Measurements from ENCODE around the gene TMUB1.

Gene TMUB1

GRCh38 chr7:151059367-151060112 is 23.8 kb downstream of the TMUB1 start, which contains the start of gene SLC4A2:
Gene SLC4A2 (plus strand): TSS chr7:151059589. CDS start chr7:151061988, 2,399 bp downstream.
- H3K27ac Mint-ChIP-seq, result peak within 1 kb of the TSS; percentile 97 to 99 (median 99)

GRCh38 chr7:151058781-151059366 is 24.4 kb downstream of the TMUB1 start:
- H3K27ac Mint-ChIP-seq, result peak overlapping the region; percentile 97 to 99 (median 99)
- peaks cover 15% of the 10 kb centered on the region for H3K27me3 Mint-ChIP-seq (ENCODE audit: low read depth)
- H3K4me3 Mint-ChIP-seq, result peak overlapping the region; percentile 94 to 95 (median 94)
- H3K4me1 Mint-ChIP-seq, result peaks cover 45% of the 10 kb centered on the region
- no peak for TF ChIP-seq CTCF (IDR thresholded peaks at IDR 0.05; ENCODE audit: unreplicated experiment in 3 of 3)
- no peaks in the 10 kb centered on the region for H3K9me3 Mint-ChIP-seq
- H3K36me3 Mint-ChIP-seq (ENCODE audit: low read depth), result peaks cover 7% of the 10 kb centered on the region

More at GRCh38 chr7:151059367-151060112, 23.8 kb downstream of the TMUB1 start, which contains the start of gene SLC4A2:
- no peaks in the 10 kb centered on the region for H3K9me3 Mint-ChIP-seq
- H3K36me3 Mint-ChIP-seq (ENCODE audit: low read depth), result peaks cover 6% of the 10 kb centered on the region
- peak within 1 kb of the TSS; percentile 94 to 95 (median 94) for H3K4me3 Mint-ChIP-seq
- TF ChIP-seq CTCF (IDR thresholded peaks at IDR 0.05; ENCODE audit: unreplicated experiment in 3 of 3), result peak; percentile 48 to 63 (median 54)
- peaks cover 45% of the 10 kb centered on the region for H3K4me1 Mint-ChIP-seq
- H3K27me3 Mint-ChIP-seq (ENCODE audit: low read depth), result peaks cover 14% of the 10 kb centered on the region

GRCh38 chr7:151057989-151058780 is 25.1 kb downstream of the TMUB1 start:
- no peak for TF ChIP-seq CTCF (IDR thresholded peaks at IDR 0.05; ENCODE audit: unreplicated experiment in 3 of 3)
- H3K9me3 Mint-ChIP-seq, result no peaks in the 10 kb centered on the region
- H3K4me3 Mint-ChIP-seq, result peak overlapping the region; percentile 94 to 95 (median 94)
- H3K27ac Mint-ChIP-seq, result peak overlapping the region; percentile 97 to 99 (median 99)
- H3K36me3 Mint-ChIP-seq (ENCODE audit: low read depth), result peaks cover 5% of the 10 kb centered on the region
- H3K4me1 Mint-ChIP-seq, result peaks cover 40% of the 10 kb centered on the region
- H3K27me3 Mint-ChIP-seq (ENCODE audit: low read depth), result peaks cover 15% of the 10 kb centered on the region

GRCh38 chr7:151057506-151057988 is 25.7 kb downstream of the TMUB1 start, which contains the start of gene CDK5:
Gene CDK5 (minus strand): TSS chr7:151057897. CDS start chr7:151057848, 49 bp downstream.
- Mint-ChIP-seq H3K9me3 (no peaks in the 10 kb centered on the region), H3K27me3 (ENCODE audit: low read depth) (peaks cover 15% of the 10 kb centered on the region), H3K27ac (peak within 1 kb of the TSS; percentile 97 to 99 (median 99)), H3K4me1 (peaks cover 39% of the 10 kb centered on the region), H3K36me3 (ENCODE audit: low read depth) (peaks cover 5% of the 10 kb centered on the region), H3K4me3 (peak within 1 kb of the TSS; percentile 94 to 95 (median 94))
- TF ChIP-seq CTCF (IDR thresholded peaks at IDR 0.05; ENCODE audit: unreplicated experiment in 3 of 3), result no peak

- Mint-ChIP-seq H3K36me3 (ENCODE audit: low read depth) (peaks cover 5% of the 10 kb centered on the region), H3K4me3 (peak overlapping the region; percentile 94 to 95 (median 94)), H3K9me3 (no peaks in the 10 kb centered on the region), H3K27ac (peak overlapping the region; percentile 27 to 99 (median 97)), H3K27me3 (ENCODE audit: low read depth) (peaks cover 15% of the 10 kb centered on the region), H3K4me1 (peaks cover 36% of the 10 kb centered on the region)
- no peak for TF ChIP-seq CTCF (IDR thresholded peaks at IDR 0.05; ENCODE audit: unreplicated experiment in 3 of 3)
Observed at GRCh38 chr7:151056666-151057505, 26.4 kb downstream of the TMUB1 start.

All from nephron (organoid).